HEK293T (cell line): ENCODE results near the gene N4BP2L2.

Experiments
- FOXA1 ChIP-seq: fragments of 450-650 bp; IDR thresholded peaks from 2 replicates; pipeline ENCODE4 v1.6.1; 2016; ENCODE audit warnings: mild to moderate bottlenecking
- SP1 ChIP-seq: fragments of 450-650 bp; IDR thresholded peaks from 2 replicates; pipeline ENCODE4 v1.6.1; 2017
- TARDBP ChIP-seq: fragments of 450-650 bp; IDR thresholded peaks from 2 replicates; pipeline ENCODE4 v1.6.1; 2016

DNA sequence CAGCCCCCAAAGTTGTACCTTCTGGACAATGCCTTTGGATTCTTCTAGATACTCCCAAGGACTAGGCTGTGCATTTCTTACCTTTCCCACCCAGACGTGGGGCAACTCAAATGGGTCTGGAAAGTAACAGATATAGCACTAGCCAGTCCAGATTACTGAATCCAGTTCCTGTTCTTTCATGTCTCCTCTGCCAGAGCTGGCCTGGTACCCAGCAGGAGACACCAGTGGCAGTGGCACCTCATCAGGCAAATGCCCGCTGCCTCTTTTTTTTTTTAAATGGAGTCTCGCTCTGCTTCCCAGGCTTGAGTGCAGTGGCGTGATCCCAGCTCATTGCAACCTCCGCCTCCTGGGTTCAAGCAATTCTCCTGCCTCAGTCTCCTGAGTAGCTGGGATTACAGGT, 43.2 kb downstream of the N4BP2L2 start:
- TF ChIP-seq TARDBP, result no peak
- TF ChIP-seq SP1, result no peak
- TF ChIP-seq FOXA1, result no peak
